GM23338 (cell line): ENCODE data around the gene TRIM38. TPM values are rescaled to one million over a fixed set of nuclear protein-coding genes. Genes with fewer than 3 reads are reported as not detected.

Source experiments
- ATAC-seq: fragments of 200-7000 bp; cut with Tn5 transposase; 3 replicates; pipeline ENCODE4 v1.9.1; 2020
- DNase-seq: peaks from one replicate; pipeline ENCODE4 v3.0.0-alpha.2; 2015; ENCODE audit warnings: low spot score
- H2AFZ ChIP-seq: fragments of 200-600 bp; sonication (generic); 2 replicates; pipeline ENCODE4 v1.8.0; 2016; ENCODE audit warnings: antibody characterized with exemption, mild to moderate bottlenecking, moderate library complexity
- H3F3A ChIP-seq: fragments of 200-600 bp; sonication (generic); replicated peaks from 2 replicates; pipeline ENCODE4 v1.8.0; 2017; ENCODE audit warnings: antibody characterized with exemption, mixed run types, low read depth
- H3K27ac ChIP-seq: fragments of 200-600 bp; sonication (generic); 2 replicates; pipeline ENCODE4 v1.6.1; 2016; ENCODE audit warnings: low read depth
- H3K27me3 ChIP-seq: fragments of 200-600 bp; sonication (generic); 2 replicates; pipeline ENCODE4 v1.8.0; 2016; ENCODE audit warnings: mild to moderate bottlenecking, mixed run types, moderate library complexity; ENCODE audit not compliant: insufficient read depth
- H3K36me3 ChIP-seq: fragments of 200-600 bp; sonication (generic); 2 replicates; pipeline ENCODE4 v1.8.0; 2016; ENCODE audit warnings: mild to moderate bottlenecking; ENCODE audit not compliant: insufficient read depth
- H3K4me1 ChIP-seq: fragments of 200-600 bp; sonication (generic); 2 replicates; pipeline ENCODE4 v1.8.0; 2016; ENCODE audit warnings: mild to moderate bottlenecking, moderate library complexity; ENCODE audit not compliant: insufficient read depth
- H3K4me2 ChIP-seq: fragments of 200-600 bp; sonication (generic); 2 replicates; pipeline ENCODE4 v1.7.1; 2017; ENCODE audit warnings: mixed run types
- H3K4me3 ChIP-seq: fragments of 200-600 bp; sonication (generic); 2 replicates; pipeline ENCODE4 v1.6.1; 2016; ENCODE audit warnings: mixed run types
- H3K79me2 ChIP-seq: fragments of 200-600 bp; sonication (generic); replicated peaks from 2 replicates; pipeline ENCODE4 v1.8.0; 2017; ENCODE audit warnings: mild to moderate bottlenecking; ENCODE audit not compliant: insufficient read depth
- H3K9me2 ChIP-seq: fragments of 200-600 bp; sonication (generic); 2 replicates; pipeline ENCODE4 v1.8.0; 2017; ENCODE audit not compliant: insufficient read depth
- H4K20me1 ChIP-seq: fragments of 200-600 bp; sonication (generic); replicated peaks from 2 replicates; pipeline ENCODE4 v1.8.0; 2017; ENCODE audit warnings: mild to moderate bottlenecking; ENCODE audit not compliant: insufficient read depth
- H3K27ac Mint-ChIP-seq: 2 replicates; pipeline ENCODE4 v1.8.0; 2020; ENCODE audit warnings: inconsistent platforms, mild to moderate bottlenecking, moderate library complexity, mixed read lengths
- H3K27me3 Mint-ChIP-seq: 3 replicates; pipeline ENCODE4 v1.8.0; 2022; ENCODE audit warnings: low read depth, mild to moderate bottlenecking, moderate library complexity, mixed read lengths, inconsistent platforms; ENCODE audit not compliant: insufficient read depth, poor library complexity
- H3K36me3 Mint-ChIP-seq: 3 replicates; pipeline ENCODE4 v1.8.0; 2021; ENCODE audit warnings: low read depth, mild to moderate bottlenecking, inconsistent platforms, moderate library complexity, mixed read lengths
- H3K4me1 Mint-ChIP-seq: 3 replicates; pipeline ENCODE4 v1.8.0; 2020; ENCODE audit warnings: mild to moderate bottlenecking, inconsistent platforms, mixed read lengths
- H3K4me3 Mint-ChIP-seq: 3 replicates; pipeline ENCODE4 v1.8.0; 2021; ENCODE audit warnings: moderate library complexity, mild to moderate bottlenecking, inconsistent platforms, mixed read lengths
- H3K9me3 Mint-ChIP-seq: 3 replicates; pipeline ENCODE4 v1.8.0; 2020; ENCODE audit warnings: moderate library complexity, mild to moderate bottlenecking, inconsistent platforms, mixed read lengths
- CREB1 ChIP-seq: fragments of 250-450 bp; sonication (Bioruptor Pico); IDR thresholded peaks from 2 replicates; pipeline ENCODE4 v1.5.0; 2020; ENCODE audit warnings: low read depth, mild to moderate bottlenecking, moderate library complexity
- EZH2 ChIP-seq: fragments of 200-600 bp; sonication (generic); IDR thresholded peaks from one replicate; pipeline ENCODE4 v1.8.0; 2017; ENCODE audit warnings: antibody characterized with exemption, mild to moderate bottlenecking, low read depth; ENCODE audit not compliant: unreplicated experiment
- EZH2phosphoT487 ChIP-seq: fragments of 200-600 bp; sonication (generic); IDR thresholded peaks from one replicate; pipeline ENCODE4 v1.8.1; 2018; ENCODE audit warnings: antibody characterized with exemption; ENCODE audit not compliant: unreplicated experiment
- POLR2AphosphoS5 ChIP-seq: IDR thresholded peaks from 2 replicates; pipeline ENCODE4 v1.6.1; 2016; ENCODE audit warnings: antibody characterized with exemption, low read depth
- STAT1 ChIP-seq: IDR thresholded peaks from one replicate; pipeline ENCODE4 v1.6.1; 2016; ENCODE audit warnings: antibody characterized with exemption; ENCODE audit not compliant: unreplicated experiment
- ZNF114 ChIP-seq: fragments of 250-450 bp; sonication (Bioruptor Pico); IDR thresholded peaks from 2 replicates; pipeline ENCODE4 v1.5.0; 2020; ENCODE audit warnings: mild to moderate bottlenecking, moderate library complexity
- ZNF331 ChIP-seq: fragments of 250-450 bp; sonication (Bioruptor Pico); IDR thresholded peaks from 2 replicates; pipeline ENCODE4 v1.5.0; 2020; ENCODE audit warnings: low read depth, mild to moderate bottlenecking, moderate library complexity
- ZNF462 ChIP-seq: fragments of 250-450 bp; sonication (Bioruptor Pico); IDR thresholded peaks from 2 replicates; pipeline ENCODE4 v1.5.0; 2020; ENCODE audit warnings: mild to moderate bottlenecking, moderate library complexity
- polyA plus RNA-seq: library from polyadenylated mRNA; unstranded; fragments of >200 nt; fragmentation: Nextera tagmentation; extraction: Ambion mirVana; gene quantifications from 2 replicates; pipeline ENCODE4 v1.2.1, GENCODE V29; 2016
- total RNA-seq: library from RNA; depleted of rRNA; stranded (reverse); fragments of >200 nt; shearing (Covaris generic); gene quantifications from 2 replicates; pipeline ENCODE4 v1.2.3, GENCODE V29; 2014
- TF ChIP-seq, protein P1 (sequence below): IDR thresholded peaks from 2 replicates; pipeline ENCODE4 v1.6.1; 2016; ENCODE audit warnings: antibody characterized with exemption
- TF ChIP-seq, protein P2 (sequence below): IDR thresholded peaks from one replicate; pipeline ENCODE4 v1.6.1; 2018; ENCODE audit warnings: antibody characterized with exemption; ENCODE audit not compliant: unreplicated experiment
- TF ChIP-seq, protein P3 (sequence below), 2 experiments: fragments of 200-600 bp in 1 of 2; sonication (generic) in 1 of 2; conservative IDR thresholded peaks; 2 replicates each; pipeline versions ENCODE4 v1.5.1 to v1.6.1; 2016 to 2017; ENCODE audit warnings: antibody characterized with exemption in 2 of 2, low read depth in 2 of 2, mild to moderate bottlenecking in 2 of 2, moderate library complexity in 1 of 2

The TRIM38 gene
- total and polyA plus RNA-seq, 2 experiments from 2014 or later = 0.66 to 0.82 TPM

- TF ChIP-seq, protein P1, sequence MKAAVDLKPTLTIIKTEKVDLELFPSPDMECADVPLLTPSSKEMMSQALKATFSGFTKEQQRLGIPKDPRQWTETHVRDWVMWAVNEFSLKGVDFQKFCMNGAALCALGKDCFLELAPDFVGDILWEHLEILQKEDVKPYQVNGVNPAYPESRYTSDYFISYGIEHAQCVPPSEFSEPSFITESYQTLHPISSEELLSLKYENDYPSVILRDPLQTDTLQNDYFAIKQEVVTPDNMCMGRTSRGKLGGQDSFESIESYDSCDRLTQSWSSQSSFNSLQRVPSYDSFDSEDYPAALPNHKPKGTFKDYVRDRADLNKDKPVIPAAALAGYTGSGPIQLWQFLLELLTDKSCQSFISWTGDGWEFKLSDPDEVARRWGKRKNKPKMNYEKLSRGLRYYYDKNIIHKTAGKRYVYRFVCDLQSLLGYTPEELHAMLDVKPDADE = no peak
- no peak for TF ChIP-seq EZH2phosphoT487
- TF ChIP-seq, protein P2, sequence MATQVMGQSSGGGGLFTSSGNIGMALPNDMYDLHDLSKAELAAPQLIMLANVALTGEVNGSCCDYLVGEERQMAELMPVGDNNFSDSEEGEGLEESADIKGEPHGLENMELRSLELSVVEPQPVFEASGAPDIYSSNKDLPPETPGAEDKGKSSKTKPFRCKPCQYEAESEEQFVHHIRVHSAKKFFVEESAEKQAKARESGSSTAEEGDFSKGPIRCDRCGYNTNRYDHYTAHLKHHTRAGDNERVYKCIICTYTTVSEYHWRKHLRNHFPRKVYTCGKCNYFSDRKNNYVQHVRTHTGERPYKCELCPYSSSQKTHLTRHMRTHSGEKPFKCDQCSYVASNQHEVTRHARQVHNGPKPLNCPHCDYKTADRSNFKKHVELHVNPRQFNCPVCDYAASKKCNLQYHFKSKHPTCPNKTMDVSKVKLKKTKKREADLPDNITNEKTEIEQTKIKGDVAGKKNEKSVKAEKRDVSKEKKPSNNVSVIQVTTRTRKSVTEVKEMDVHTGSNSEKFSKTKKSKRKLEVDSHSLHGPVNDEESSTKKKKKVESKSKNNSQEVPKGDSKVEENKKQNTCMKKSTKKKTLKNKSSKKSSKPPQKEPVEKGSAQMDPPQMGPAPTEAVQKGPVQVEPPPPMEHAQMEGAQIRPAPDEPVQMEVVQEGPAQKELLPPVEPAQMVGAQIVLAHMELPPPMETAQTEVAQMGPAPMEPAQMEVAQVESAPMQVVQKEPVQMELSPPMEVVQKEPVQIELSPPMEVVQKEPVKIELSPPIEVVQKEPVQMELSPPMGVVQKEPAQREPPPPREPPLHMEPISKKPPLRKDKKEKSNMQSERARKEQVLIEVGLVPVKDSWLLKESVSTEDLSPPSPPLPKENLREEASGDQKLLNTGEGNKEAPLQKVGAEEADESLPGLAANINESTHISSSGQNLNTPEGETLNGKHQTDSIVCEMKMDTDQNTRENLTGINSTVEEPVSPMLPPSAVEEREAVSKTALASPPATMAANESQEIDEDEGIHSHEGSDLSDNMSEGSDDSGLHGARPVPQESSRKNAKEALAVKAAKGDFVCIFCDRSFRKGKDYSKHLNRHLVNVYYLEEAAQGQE = no peak
- TF ChIP-seq POLR2AphosphoS5 = no peak
- TF ChIP-seq, protein P3, sequence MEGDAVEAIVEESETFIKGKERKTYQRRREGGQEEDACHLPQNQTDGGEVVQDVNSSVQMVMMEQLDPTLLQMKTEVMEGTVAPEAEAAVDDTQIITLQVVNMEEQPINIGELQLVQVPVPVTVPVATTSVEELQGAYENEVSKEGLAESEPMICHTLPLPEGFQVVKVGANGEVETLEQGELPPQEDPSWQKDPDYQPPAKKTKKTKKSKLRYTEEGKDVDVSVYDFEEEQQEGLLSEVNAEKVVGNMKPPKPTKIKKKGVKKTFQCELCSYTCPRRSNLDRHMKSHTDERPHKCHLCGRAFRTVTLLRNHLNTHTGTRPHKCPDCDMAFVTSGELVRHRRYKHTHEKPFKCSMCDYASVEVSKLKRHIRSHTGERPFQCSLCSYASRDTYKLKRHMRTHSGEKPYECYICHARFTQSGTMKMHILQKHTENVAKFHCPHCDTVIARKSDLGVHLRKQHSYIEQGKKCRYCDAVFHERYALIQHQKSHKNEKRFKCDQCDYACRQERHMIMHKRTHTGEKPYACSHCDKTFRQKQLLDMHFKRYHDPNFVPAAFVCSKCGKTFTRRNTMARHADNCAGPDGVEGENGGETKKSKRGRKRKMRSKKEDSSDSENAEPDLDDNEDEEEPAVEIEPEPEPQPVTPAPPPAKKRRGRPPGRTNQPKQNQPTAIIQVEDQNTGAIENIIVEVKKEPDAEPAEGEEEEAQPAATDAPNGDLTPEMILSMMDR (conservative IDR thresholded peaks at IDR 0.05; ENCODE audit: low read depth in 2 of 2) = no peak
- TF ChIP-seq ZNF331 = no peak
Observed at GRCh38 chr6:25922301-25922700, 40.3 kb upstream of the TRIM38 start (continued).

DNA sequence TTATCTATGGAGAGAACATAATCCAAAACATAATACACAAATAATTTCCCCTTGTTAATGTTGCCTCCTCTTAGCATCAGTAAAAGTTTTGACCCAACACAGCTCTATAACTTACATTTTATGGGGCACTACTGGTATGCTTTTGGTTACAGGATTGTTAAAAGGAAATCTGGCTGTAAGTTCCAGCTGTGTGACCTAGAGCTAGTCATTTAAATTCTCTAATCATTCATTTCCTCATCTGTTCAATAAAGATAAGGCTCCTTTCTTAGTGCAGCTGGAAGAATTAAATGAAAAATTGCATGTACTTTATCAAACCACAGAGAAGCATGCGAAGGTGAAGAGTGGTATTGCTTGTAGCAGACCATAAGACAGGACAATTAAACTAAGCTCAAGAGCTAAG, 36.7 kb upstream of the TRIM38 start:
- no peaks in the 10 kb centered on the region for H3K9me3 Mint-ChIP-seq
- DNase-seq (no peak), ATAC-seq (no peak)
- Histone ChIP-seq H4K20me1 (no peaks in the 10 kb centered on the region), H3K9me2 (no peaks in the 10 kb centered on the region), H3K4me3 (no peak overlapping the region), H3K36me3 (no peaks in the 10 kb centered on the region), H3F3A (no peaks in the 10 kb centered on the region), H3K79me2 (no peaks in the 10 kb centered on the region), H3K4me2 (no peak overlapping the region), H3K4me1 (no peaks in the 10 kb centered on the region), H3K27me3 (no peaks in the 10 kb centered on the region), H3K27ac (no peak overlapping the region), H2AFZ (no peak overlapping the region)
- H3K27me3 Mint-ChIP-seq = no peaks in the 10 kb centered on the region
- no peak overlapping the region for H3K4me3 Mint-ChIP-seq
- no peak overlapping the region for H3K27ac Mint-ChIP-seq
- no peaks in the 10 kb centered on the region for H3K36me3 Mint-ChIP-seq
- H3K4me1 Mint-ChIP-seq = no peaks in the 10 kb centered on the region; the same call in 2 of the 3 replicates
- TF ChIP-seq ZNF462 (CRISPR knock-in tag) (no peak), EZH2phosphoT487 (no peak), CREB1 (CRISPR knock-in tag) (no peak), ZNF114 (no peak), STAT1 (no peak), EZH2 (no peak), ZNF331 (no peak)
